Central memory CD4-positive, alpha-beta T cell (primary cell): ENCODE measurements around the gene ARHGAP24.
"Not testable (repeated sequence)": the region's sequence is repeated elsewhere in the genome, so short reads cannot be mapped to it uniquely, and the experiment has no call there.

Experiments
- DNase-seq: peaks from one replicate; pipeline ENCODE4 v3.0.0; 2022

Gene ARHGAP24

DNA sequence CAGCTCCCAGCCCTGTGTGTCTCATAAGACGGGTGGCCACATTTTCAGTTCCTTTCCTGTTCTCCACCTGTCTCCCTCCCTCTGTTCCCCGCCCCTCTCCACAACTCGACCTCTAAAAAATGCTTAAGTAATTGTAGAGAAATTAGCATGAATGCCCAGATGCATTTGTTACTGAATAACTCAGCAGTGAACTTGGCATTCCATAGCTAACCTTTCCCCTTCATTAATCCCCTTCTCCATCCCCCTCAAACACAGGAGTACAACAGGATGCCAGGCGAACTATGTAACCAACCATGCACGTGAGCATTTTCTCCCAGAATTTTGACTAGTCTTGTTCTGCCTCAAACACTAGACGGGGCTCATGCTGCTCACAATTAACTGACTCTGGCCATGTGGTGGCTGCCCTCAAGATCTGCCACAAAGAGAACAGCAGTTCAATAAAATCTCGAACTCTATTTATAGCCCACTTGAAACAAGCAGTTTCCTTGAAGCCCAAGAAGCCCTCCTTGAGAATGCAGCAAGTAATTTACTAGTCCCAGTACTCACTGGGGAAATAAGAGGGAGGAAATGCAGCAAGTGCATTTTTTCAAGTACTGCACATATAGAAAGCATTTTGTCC lies 351.2 kb downstream of the ARHGAP24 start:
- no peak for DNase-seq

DNA sequence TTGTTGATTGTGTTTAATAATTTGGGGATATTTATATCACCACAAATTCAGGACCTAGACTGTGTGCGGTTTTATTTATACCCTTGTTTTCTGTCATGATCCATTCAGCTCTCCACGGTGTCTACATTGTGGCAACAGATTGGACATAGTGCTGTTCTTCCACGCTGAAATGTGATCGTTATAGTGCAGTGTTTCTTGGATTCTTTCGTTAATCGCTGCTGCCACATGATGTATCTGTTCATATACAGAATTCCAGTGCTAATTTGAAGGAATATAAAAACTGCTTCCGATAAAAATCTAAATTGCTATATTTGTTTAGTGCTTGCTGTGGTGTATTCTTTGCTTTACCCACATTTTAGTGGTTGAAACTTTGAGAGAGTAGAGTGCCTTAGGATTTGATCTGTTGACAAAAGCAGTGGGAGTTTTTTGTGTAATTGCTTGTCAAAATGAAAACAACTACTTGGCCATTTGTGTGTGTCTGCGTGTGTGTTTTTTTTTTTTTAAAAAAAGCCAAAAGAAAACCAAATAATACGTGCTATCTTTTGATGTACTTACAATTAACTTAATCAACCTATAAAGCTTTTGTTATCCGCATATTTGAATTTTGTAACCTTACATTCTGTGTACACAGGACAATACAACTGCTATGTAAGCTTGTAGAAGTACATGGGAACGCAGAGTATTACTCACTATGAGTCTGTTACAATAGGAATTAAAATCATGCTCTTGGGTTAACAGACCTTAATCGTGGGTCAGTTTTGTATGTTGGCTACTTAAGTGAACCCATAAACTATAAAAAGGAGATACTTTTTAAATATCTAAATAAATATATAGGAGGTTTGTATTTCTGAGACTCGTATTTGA lies 353.3 kb downstream of the ARHGAP24 start:
- DNase-seq: no peak

DNA sequence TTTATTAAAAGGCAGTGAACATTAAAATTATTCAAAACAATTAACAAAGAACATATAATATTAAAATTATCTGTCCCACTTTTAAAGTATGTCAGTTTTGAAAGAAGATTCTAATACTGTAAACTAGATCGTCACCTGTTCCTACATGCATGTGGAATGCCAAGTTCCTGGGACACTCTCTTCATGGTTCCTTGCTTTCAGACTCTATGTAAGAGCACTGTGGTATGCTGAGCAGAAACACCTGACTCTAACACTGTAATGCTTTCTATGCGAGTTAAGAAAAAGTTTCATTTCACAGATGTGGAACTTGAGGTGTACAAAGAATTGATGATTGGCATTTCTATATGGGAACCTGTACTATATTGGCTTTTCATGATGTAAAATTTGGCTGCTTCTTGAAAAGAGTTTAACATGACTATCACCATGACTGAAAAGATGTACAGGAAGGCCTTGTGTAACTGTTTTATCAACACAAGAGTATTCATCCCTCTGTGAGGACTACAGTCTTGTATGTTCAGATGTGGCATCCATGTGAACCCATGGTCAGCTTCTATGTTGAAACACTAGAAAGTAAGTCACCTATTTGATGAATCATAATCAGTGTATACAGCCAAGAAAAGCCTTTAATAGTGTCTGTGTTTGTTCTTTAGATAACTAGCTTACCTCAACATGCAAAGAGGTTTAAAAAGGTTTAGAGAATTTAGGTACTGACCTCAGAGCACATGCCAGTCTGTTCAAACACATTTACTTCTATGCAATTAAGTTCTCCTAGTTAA lies 354.5 kb downstream of the ARHGAP24 start:
- DNase-seq: no peak

DNA sequence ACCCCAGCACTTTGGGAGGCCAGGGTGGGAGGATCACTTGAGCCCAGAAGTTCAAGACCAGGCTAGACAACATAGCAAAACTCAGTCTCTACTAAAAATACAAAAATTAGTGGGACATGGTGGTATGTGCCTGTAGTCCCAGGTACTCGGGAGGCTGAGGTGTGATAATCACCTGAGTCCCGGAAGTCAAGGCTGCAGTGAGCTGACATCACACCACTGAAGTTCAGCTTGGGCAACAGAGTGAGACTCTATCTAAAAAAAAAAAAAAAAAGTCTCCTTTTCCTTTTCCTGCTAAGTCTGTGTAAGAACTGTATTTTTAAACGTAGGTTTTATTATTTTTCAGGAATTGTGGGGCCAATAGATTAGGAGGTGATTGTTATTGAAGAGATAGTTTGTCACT lies 356.7 kb downstream of the ARHGAP24 start:
- DNase-seq: no peak

DNA sequence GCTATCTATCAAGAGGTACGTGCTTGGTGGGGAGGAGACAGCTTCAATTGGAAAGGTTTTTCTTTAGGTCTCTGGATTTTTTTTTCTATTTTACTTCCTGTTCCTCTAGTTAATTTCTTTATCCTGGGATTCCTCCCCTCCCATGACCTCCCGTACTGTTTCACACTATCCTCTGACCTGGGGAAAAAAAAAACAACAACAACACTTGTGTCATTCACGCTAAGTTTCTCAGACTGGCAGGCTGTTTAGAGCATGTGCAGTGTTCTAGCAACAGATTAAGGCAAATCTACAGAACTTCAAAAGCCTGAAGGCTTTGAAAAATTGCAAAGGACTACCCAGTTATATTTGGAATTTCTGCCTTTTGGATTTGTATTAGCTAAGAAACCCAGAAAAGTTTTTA lies 358.4 kb downstream of the ARHGAP24 start:
- no peak for DNase-seq

DNA sequence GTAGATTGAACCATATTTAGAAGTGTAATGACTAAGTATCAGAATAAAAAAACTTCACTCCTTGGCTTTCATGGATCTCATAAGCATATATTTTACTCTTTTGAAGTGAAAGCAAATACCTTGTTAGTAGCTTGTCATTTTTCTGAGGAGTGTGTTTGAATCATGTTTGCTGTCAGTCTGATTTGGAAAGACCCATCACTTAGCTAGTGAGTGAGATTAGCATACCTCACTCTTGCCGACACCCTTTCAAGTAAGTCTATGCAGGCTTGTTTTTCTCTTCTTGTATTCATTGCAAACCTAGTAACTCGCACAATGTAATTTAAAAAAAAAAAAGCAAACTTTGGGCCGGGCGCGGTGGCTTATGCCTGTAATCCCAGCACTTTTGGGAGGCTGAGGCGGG lies 360.0 kb downstream of the ARHGAP24 start:
- DNase-seq: no peak

DNA sequence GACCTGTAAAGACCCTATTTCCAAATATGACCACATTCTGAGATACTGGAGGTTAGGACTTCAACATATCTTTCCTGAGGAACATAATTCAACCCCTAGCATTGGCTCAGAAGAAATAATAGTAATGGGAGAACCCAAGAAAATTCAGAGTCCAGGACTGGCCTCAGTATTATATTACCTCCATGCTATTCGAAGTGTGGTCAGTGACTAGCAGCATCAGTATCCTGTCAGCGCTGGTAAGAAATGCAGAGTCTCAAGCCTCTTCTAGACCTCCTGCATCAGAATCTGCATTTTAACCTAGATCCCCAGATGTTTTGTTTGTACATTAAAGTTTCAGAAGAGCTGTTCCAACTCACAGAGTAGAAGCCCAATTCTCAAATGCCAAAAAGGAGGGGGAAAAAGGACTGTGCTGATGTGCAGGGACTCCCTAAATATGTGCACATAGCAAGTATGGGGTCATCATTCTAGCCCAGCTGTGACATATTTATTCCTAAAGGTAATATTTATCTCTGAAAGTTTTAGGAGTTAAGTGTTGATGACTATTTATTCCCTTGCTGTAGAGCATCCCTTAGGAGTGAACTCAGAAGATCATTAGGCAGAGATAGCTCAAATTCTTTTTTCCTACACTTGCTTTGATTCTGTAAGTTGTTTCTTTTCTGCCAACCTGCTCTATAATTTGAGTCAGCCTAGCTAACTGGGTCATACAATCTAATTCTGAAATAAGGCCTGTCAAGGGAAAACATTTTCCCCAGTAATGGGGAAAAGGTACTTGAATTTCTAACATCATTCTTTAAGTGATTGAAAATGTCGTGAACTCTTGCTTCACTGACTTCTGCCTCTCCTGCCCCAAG lies 361.9 kb downstream of the ARHGAP24 start:
- no peak for DNase-seq

DNA sequence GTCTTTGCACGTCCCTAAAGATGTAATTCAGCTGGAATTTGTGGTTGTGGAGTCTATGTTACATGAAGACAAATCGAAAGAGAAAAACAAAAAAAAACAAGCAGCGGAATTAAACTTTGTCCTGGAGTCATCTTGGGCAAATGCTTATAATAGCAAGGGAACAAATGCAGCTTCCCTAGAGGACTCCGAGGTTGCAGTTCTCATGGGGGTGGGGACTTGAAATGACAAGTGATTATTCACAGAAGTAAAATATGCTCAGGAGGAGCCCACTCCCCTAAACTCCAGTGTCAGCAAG lies 362.4 kb downstream of the ARHGAP24 start:
- DNase-seq: no peak

DNA sequence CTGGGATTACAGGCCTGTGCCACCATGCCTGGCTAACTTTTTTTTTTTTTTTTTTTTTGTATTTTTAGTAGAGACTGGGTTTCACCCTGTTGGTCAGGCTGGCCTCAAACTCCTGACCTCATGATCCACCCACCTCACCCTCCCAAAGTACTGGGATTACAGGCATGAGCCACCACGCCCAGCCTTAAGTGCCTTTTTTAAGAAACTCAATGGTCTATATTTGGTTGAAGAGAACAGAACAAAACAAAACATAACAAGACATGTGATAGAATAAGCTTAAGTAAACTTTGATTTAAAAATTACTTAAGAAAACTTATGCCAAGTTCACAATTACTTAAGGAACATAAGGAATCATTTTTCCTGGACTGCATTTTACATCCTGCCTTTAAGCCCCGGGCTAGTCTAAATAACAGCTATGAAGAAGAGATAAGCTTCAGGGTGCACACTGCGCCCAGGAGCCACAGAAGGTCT lies 365.1 kb downstream of the ARHGAP24 start:
- DNase-seq: not testable (repeated sequence)

DNA sequence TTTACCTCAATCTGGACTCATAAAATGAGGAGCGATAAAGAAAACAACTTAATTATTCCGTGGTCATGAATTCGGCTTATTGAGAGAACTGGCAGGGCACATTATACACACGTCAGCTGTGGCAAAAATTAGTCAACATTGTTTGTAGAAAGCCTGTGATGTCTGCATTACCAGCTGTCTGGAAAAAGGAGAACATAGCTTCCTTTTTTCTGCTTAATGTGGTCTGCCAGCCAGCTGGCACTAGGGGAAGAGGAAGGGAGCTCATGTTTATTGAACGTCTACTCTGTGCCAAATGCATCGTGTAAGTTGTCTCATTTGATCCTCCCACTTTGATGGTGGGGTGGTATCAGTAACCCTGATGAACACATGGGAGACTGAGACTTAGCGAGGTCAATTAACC lies 367.6 kb downstream of the ARHGAP24 start:
- DNase-seq: no peak

DNA sequence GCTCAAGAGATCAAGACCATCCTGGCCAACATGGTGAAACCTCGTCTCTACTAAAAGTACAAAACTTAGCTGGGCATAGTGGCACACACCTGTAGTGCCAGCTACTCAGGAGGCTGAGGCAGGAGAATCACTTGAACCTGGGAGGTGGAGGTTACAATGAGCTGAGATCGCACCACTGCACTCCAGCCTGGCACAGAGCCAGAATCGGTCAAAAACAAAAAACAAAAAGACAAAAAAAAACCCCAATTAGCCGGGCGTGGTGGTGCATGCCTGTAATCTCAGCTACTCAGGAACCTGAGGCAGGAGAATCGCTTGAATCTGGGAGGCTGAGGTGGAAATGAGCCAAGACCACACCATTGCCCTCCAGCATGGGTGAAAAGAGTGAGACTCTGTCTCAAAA lies 378.8 kb downstream of the ARHGAP24 start:
- DNase-seq: not testable (repeated sequence)

DNA sequence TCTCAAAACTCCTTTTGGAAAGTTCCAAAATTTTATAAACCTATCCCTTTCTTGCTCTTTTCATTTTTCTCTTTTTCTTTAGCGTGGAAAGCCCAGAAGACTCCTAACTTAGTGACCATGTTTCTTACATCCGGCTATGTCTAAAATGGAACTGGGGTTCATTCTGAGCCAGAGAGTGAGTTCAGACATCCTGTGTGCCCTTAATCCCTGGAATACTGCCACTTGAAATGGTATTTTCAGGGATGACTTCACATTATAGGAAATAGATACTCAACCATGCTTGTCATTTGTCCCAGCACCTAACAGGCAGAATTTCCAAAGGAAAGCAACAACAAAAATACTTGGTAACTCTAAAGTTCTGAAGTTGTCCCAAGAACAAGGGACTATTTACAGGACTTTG lies 379.6 kb downstream of the ARHGAP24 start:
- DNase-seq: no peak

DNA sequence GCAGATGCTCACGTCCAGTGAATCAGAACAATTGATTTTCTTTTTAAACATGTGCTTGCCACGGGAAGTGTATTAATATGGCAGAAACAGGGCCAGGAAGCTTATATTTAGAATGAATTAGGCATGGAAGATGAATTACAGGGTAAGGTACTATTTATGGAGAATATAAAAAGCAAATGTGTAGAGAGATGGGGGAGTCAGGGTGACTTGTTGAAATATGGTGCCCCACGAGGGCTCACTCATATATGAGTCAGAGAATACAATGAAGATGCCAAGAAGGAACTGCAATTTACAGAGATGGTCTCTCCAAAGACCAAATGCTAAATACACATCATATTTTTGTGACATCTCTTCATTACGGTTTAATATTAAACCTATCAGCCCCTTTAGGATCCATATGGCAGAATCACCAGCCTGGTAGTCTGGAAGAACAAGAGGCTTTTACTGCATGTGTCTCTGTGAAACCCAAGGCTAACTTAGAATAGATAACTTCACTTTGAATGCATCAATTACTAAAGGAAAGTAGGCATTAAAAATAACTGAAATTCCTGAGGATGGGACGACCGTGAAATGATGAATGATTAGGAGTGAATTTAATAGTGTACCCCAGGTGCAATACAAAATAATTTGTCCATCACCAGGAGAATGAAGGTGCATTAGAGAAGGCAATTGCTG lies 385.3 kb downstream of the ARHGAP24 start:
- DNase-seq: no peak

DNA sequence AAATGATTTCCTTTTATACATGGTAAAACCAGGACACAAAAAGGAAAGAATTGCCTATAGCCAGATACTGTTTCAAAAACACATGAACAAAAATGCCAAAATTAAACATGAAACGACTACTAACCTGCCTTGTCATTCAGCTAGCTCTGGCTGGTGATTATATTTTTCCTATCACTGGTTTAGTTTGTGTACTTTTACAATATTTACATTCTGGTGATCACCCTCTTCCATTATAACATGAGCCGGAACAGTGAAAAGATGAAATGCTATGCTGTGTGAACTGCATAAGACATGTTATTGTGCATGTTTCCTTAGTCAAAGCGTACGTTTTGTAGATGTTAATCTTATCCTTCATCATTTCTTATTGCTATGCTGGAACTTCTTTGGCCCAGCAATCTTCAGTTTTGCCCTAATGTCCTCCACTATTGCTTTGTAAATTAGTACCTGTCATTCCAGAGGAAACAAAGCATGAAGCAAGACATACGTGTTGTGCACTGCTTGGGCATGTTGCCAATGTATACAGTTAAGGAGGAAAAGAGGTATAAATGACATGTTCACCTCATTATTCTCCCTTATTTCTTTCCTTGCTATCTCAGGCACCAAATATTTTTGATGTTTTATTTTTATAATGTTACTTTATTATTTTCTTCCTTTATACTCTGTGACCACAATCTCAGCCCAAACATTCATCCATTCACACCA lies 386.3 kb downstream of the ARHGAP24 start:
- no peak for DNase-seq

DNA sequence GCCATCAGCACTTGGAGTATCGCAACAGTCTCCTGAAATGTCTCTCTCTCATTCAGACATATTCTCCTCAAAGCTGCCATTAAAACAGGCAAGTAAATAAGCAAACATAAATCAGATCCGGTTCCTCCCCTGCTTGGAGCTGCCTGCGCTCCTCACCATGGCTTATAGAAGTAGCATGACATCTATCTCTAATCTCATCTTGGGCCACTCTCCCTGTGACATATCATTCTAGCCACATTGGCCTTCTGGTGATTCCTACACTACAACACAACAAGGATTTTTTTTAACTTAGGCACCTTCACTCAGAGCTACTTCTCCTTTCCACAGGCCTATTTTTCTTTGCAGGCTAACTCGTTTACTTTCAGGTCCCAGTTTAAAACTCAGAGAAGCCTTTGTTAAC lies 387.9 kb downstream of the ARHGAP24 start:
- no peak for DNase-seq

DNA sequence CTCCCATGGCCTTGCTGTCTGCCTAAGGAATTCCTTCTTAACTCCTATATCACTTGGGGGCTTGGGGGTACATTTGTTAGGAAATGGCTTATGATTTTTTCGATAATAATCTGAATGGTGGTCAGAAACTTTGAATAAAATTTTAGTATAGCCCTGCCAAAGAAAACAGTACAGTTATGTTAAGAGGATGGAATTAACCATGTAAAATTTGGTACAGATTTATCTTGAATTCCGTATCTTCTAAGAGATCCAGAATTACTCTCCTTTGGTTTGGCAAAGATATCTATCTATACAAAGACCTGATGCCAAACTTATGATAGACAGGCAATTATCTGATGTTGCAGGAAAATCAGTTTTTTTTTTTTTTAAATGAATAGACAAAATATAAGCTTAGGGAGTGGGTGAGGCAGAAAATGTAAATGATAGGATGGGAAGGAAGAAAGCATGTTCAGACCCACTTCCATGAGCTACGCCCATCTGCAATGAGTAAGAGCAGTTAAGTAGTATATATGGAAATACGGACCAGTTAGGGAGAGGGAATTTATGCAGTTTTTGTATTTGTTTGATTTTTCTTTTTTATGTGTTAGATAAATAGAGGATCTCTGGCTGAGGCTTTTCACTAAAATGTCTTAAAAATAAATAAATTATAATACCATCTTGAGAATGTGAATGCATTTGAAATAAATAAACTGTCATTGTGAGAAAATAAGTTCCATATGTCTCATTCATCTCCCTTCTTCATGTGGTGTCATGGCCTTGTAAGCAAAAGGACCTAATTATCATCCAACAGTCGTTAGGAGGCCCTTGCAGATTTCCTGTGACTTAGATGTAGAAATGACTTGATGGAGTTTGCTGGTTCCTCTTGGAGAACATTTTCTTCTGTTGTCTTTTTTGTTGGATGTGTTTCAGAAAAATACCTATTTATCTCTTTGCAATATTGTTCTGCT lies 389.6 kb downstream of the ARHGAP24 start:
- DNase-seq: no peak

DNA sequence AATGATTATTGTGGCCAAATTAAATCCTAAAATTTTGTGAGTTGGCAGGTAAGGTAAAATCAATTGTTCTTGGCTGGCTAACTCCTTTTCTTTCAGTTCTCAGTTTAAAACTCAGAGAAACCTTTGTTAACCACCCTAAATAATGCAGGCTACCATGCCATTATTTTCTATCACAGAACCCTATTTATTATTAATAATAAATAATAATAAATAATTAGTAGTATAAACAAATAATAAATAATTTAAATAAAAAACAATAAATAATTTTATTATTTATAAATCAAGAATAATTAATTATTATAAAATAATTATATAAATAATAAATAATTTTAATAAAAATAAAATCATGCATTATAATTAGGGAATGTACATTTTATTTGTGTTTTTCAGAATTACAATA lies 390.3 kb downstream of the ARHGAP24 start:
- DNase-seq: no peak

DNA sequence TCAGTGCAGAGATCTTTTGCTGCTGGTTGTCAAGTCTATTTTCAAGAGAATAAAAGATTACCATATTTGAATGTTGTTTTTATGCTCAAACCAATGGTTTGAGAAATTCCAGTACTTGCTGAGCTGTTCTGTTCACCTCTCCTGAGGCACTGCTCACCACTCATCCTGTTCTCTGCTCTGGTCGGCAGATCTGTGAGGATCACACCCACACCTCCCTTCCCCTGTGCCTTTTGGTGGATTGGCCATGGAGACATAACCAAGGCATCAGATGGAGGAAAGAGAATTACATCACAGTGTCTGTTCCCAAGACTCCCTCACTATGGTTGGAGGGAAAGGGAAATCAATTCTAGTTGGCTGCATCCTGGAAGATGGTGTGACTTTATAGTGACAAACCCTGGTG lies 391.6 kb downstream of the ARHGAP24 start:
- DNase-seq: no peak

DNA sequence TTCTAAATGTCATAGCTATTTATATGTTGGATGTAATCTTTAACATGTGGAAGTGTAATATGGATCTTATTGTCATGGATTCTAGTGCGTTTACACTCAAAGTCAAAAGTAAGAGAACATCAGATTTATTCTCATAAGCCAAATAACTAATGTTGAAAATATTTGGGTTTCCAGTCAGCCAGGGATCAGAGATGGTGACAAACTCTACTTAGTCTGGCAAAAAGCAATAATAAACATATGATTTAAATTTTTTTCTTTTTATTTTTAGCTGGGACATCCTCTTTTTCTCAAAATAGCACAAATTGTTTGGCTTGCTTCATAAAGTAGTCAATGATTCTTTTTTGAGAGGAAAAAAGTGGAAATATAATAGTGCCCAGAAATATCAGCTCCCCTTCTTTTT lies 392.3 kb downstream of the ARHGAP24 start:
- DNase-seq: no peak

DNA sequence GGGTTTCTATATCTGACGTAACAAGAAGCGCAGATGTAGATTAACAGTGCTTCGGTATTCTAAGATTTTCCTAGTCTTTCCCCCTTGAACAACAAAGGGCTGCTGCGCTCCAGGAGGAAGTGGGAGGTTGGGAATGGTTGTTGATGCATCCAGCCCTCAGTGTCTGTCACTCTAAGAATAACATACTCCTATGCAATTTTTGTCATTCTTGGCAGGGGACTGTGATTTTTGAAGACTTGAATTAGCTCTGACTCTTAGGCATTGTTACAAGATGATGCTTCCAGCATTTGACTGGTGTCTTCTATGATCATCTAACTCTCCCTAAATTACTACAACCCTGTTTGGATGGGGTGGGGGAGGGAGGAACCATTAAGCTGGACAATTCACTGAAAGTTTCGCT lies 394.2 kb downstream of the ARHGAP24 start:
- no peak for DNase-seq
